ENCODE results near the gene CFDP1. TPM values are rescaled to one million over a fixed set of nuclear protein-coding genes. Genes with fewer than 3 reads are reported as not detected.

The CFDP1 gene
- total and polyA plus RNA-seq, 2 of the 13 experiments (the other 11 are each of a cell fraction or from before 2014, with no cell fraction given): 78.6 to 153 TPM

DNA sequence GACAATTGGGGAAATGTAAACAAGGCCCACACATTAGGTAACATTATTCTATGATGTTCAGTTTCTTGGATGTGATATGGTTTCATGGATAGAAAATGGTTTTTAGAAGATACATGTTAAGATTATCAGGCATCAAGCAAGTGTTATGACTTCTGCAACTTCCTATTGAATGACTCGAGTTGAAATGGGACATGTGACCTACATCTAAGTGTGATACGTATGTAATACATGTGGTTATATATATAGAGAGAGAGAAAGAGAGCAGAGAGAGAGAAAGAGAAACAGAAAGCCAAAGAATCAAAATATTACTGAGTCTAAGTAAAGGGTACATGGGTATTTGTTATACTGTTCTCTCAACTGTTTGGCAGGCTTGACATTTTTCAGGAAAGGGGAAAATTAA is 29.5 kb upstream of the CFDP1 start:
- H3K79me2 ChIP-seq (ENCODE audit: insufficient read depth, low read length): peaks cover 58% of the 10 kb centered on the region
- peak; percentile 32 for FAIRE-seq
- CTCF ChIA-PET (ENCODE audit: low intra/inter-chr PET ratio, low total read pairs): no interaction called here

More for the DNA sequence above, 29.5 kb upstream of the CFDP1 start:
- peak overlapping the region; percentile 92 for H3K9ac ChIP-seq (ENCODE audit: insufficient read depth, low read depth, low read length)
- WGBS (ENCODE audit: low lambda C conversion rate): 25% methylated on average over 2 of the region's 2 CpGs
- H2AFZ ChIP-seq (ENCODE audit: low read length): no peak overlapping the region
- intact Hi-C loops (cut with micrococcal nuclease; ENCODE audit: unreplicated experiment): loop anchor here (5.0 kb wide), 2 partner anchors 201 to 761 kb away; partner anchors contain the start of gene MLKL
- TF ChIP-seq, protein P1, sequence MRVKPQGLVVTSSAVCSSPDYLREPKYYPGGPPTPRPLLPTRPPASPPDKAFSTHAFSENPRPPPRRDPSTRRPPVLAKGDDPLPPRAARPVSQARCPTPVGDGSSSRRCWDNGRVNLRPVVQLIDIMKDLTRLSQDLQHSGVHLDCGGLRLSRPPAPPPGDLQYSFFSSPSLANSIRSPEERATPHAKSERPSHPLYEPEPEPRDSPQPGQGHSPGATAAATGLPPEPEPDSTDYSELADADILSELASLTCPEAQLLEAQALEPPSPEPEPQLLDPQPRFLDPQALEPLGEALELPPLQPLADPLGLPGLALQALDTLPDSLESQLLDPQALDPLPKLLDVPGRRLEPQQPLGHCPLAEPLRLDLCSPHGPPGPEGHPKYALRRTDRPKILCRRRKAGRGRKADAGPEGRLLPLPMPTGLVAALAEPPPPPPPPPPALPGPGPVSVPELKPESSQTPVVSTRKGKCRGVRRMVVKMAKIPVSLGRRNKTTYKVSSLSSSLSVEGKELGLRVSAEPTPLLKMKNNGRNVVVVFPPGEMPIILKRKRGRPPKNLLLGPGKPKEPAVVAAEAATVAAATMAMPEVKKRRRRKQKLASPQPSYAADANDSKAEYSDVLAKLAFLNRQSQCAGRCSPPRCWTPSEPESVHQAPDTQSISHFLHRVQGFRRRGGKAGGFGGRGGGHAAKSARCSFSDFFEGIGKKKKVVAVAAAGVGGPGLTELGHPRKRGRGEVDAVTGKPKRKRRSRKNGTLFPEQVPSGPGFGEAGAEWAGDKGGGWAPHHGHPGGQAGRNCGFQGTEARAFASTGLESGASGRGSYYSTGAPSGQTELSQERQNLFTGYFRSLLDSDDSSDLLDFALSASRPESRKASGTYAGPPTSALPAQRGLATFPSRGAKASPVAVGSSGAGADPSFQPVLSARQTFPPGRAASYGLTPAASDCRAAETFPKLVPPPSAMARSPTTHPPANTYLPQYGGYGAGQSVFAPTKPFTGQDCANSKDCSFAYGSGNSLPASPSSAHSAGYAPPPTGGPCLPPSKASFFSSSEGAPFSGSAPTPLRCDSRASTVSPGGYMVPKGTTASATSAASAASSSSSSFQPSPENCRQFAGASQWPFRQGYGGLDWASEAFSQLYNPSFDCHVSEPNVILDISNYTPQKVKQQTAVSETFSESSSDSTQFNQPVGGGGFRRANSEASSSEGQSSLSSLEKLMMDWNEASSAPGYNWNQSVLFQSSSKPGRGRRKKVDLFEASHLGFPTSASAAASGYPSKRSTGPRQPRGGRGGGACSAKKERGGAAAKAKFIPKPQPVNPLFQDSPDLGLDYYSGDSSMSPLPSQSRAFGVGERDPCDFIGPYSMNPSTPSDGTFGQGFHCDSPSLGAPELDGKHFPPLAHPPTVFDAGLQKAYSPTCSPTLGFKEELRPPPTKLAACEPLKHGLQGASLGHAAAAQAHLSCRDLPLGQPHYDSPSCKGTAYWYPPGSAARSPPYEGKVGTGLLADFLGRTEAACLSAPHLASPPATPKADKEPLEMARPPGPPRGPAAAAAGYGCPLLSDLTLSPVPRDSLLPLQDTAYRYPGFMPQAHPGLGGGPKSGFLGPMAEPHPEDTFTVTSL (CRISPR knock-in tag; IDR thresholded peaks at IDR 0.05; ENCODE audit: borderline replicate concordance): 0 out of 2 replicates have a peak, but pooled peaks have one; percentile 16
- TF ChIP-seq ZNF614 (CRISPR knock-in tag; IDR thresholded peaks at IDR 0.05; ENCODE audit: borderline replicate concordance) (no peak), USF2 (IDR thresholded peaks at IDR 0.05; ENCODE audit: low read depth, low read length) (no peak), USF2 (CRISPR knock-in tag; IDR thresholded peaks at IDR 0.05; ENCODE audit: borderline replicate concordance) (peak; percentile 40; the same call in 1 of the 2 replicates), ZBTB25 (CRISPR knock-in tag; IDR thresholded peaks at IDR 0.05) (0 out of 2 replicates have a peak, but pooled peaks have one; percentile 7), THRA (CRISPR knock-in tag; IDR thresholded peaks at IDR 0.05; ENCODE audit: borderline replicate concordance) (no peak), ARID2 (CRISPR knock-in tag; IDR thresholded peaks at IDR 0.05; ENCODE audit: borderline replicate concordance) (0 out of 2 replicates have a peak, but pooled peaks have one; percentile 50), ZNF784 (CRISPR knock-in tag; IDR thresholded peaks at IDR 0.05; ENCODE audit: borderline replicate concordance) (no peak)
- no peaks in the 10 kb centered on the region for H3K9me3 ChIP-seq (ENCODE audit: low read length)
- H3K27ac ChIP-seq (ENCODE audit: extremely low read length, insufficient read depth, low read length): no peak overlapping the region
- H3K4me1 ChIP-seq (ENCODE audit: insufficient read depth, low read length): peaks cover 66% of the 10 kb centered on the region
- H3K4me2 ChIP-seq (ENCODE audit: low read depth, low read length): peak overlapping the region; percentile 74
- H4K20me1 ChIP-seq (ENCODE audit: insufficient read depth, low read length): peaks cover 20% of the 10 kb centered on the region
- in situ Hi-C loops (cut with HindIII; ENCODE audit: extremely low pct_ligation_motif_present, low pct_unique_long_range_greater_than_20kb): no loop called here
- POLR2A ChIA-PET: no interaction called here
- H3K36me3 ChIP-seq (replicated peaks in 1 of 2; ENCODE audit: control insufficient read depth in 1 of 2, insufficient read depth in 2 of 2, low read length in 2 of 2): peaks cover 0 to 4% of the 10 kb centered on the region in 2 experiments; a peak in 3 of 5 replicates
- no TSS peak for BruUV-seq (replicated peaks)
- H3K27me3 ChIP-seq (ENCODE audit: control insufficient read depth in 1 of 2, insufficient read depth in 2 of 2, low read length in 2 of 2): no peaks in the 10 kb centered on the region
- H3K4me3 ChIP-seq (replicated peaks in 1 of 3; ENCODE audit: insufficient read depth in 1 of 3, low read depth in 2 of 3, low read length in 3 of 3): peak overlapping the region; percentile 86 to 91 (median 91)
- ATAC-seq (no peak), DNase-seq (ENCODE audit: low spot score) (no peak)

Data from HepG2 (cell line).